Spinal cord (tissue), 10 donors: Measurements from ENCODE around the gene ORMDL3. TPM values are rescaled to one million over a fixed set of nuclear protein-coding genes. Genes with fewer than 3 reads are reported as not detected.

Experiments used
- DNase-seq, 6 donors: peaks; one replicate each; pipeline versions ENCODE4 v3.0.0 to v3.0.0-alpha.2; 2013 to 2015; ENCODE audit warnings: low spot score in 6 of 6, low read depth in 4 of 6
- H3K27ac ChIP-seq: one replicate; pipeline ENCODE4 v1.5.1; 2013; ENCODE audit warnings: low read depth, low read length, control low read depth
- H3K27me3 ChIP-seq: one replicate; pipeline ENCODE4 v1.6.1; 2013; ENCODE audit warnings: low read length; ENCODE audit not compliant: control insufficient read depth, insufficient read depth
- H3K36me3 ChIP-seq: one replicate; pipeline ENCODE4 v1.6.1; 2013; ENCODE audit warnings: low read length; ENCODE audit not compliant: control insufficient read depth, insufficient read depth
- H3K4me1 ChIP-seq: one replicate; pipeline ENCODE4 v1.6.1; 2013; ENCODE audit warnings: low read length; ENCODE audit not compliant: control insufficient read depth, insufficient read depth
- H3K4me3 ChIP-seq: one replicate; pipeline ENCODE4 v1.5.1; 2013; ENCODE audit warnings: low read depth, low read length, control low read depth
- H3K9me3 ChIP-seq: one replicate; pipeline ENCODE4 v1.6.1; 2013; ENCODE audit warnings: low read length; ENCODE audit not compliant: control insufficient read depth, insufficient read depth
- WGBS: methylation state at CpG from one replicate; pipeline ENCODE4 v1.1.5; 2013; ENCODE audit warnings: missing lambda C conversion rate; ENCODE audit not compliant: insufficient coverage; 5-methylcytosine and 5-hydroxymethylcytosine counted together
- polyA plus RNA-seq, 2 donors: library from polyadenylated mRNA; unstranded; fragments of 120-200 nt; gene quantifications; one replicate each; pipeline ENCODE4 v1.2.1, GENCODE V29; 2013; ENCODE audit not compliant: insufficient read length in 2 of 2
- total RNA-seq, 2 donors: library from RNA; depleted of rRNA in 1 of 2; stranded (reverse); fragments of 120-200 nt in 1 of 2; fragments of >200 nt in 1 of 2; gene quantifications; one replicate each; pipeline versions ENCODE4 v1.2.3 to v1.2.4, GENCODE V29; 2013 to 2014
- donor health status: healthy.

Gene ORMDL3
- total and polyA plus RNA-seq, 4 donors: 42.2 to 154 (median 92.8) TPM

- Histone ChIP-seq H3K9me3 (no peaks in the 10 kb centered on the region), H3K27me3 (no peaks in the 10 kb centered on the region), H3K36me3 (no peaks in the 10 kb centered on the region), H3K4me3 (no peak overlapping the region), H3K27ac (no peak overlapping the region), H3K4me1 (peaks cover 8% of the 10 kb centered on the region)
- 63% methylated on average over 4 of the region's 8 CpGs for WGBS
- no peak for DNase-seq
Observed at GRCh38 chr17:39938140-39938869, 10.9 kb upstream of the ORMDL3 start.

- no peak for DNase-seq
- H3K27me3 ChIP-seq: no peaks in the 10 kb centered on the region
- no peaks in the 10 kb centered on the region for H3K9me3 ChIP-seq
- H3K4me3 ChIP-seq: no peak overlapping the region
- H3K4me1 ChIP-seq: peaks cover 8% of the 10 kb centered on the region
- no peak overlapping the region for H3K27ac ChIP-seq
- WGBS: 92% methylated on average over 3 of the region's 3 CpGs
- no peaks in the 10 kb centered on the region for H3K36me3 ChIP-seq
Observed at GRCh38 chr17:39937447-39937846, 10.0 kb upstream of the ORMDL3 start.

- no peak for DNase-seq
- 65% methylated on average over 3 of the region's 3 CpGs for whole genome bisulfite sequencing
- no peak overlapping the region for H3K4me3 ChIP-seq
- no peaks in the 10 kb centered on the region for H3K9me3 ChIP-seq
- H3K27me3 ChIP-seq: no peaks in the 10 kb centered on the region
- no peak overlapping the region for H3K27ac ChIP-seq
- H3K4me1 ChIP-seq: peaks cover 8% of the 10 kb centered on the region
- H3K36me3 ChIP-seq: no peaks in the 10 kb centered on the region
Observed at GRCh38 chr17:39935909-39936308, 8.5 kb upstream of the ORMDL3 start.

GRCh38 chr17:39934324-39934723, 6.9 kb upstream of the ORMDL3 start:
- no peak for DNase-seq
- H3K27me3 ChIP-seq: no peaks in the 10 kb centered on the region
- 50% methylated on average over 1 of the region's 5 CpGs for WGBS
- no peaks in the 10 kb centered on the region for H3K9me3 ChIP-seq
- no peak overlapping the region for H3K27ac ChIP-seq
- H3K36me3 ChIP-seq: no peaks in the 10 kb centered on the region
- H3K4me3 ChIP-seq: no peak overlapping the region
- peaks cover 4% of the 10 kb centered on the region for H3K4me1 ChIP-seq

- no peaks in the 10 kb centered on the region for H3K9me3 ChIP-seq
- no peaks in the 10 kb centered on the region for H3K27me3 ChIP-seq
- no peak overlapping the region for H3K4me3 ChIP-seq
- peaks cover 4% of the 10 kb centered on the region for H3K4me1 ChIP-seq
- DNase-seq: peak in 1 of 6 donors; percentile 32
- no peak overlapping the region for H3K27ac ChIP-seq
- WGBS: 68% methylated on average over 5 of the region's 5 CpGs
- H3K36me3 ChIP-seq: no peaks in the 10 kb centered on the region
Observed at GRCh38 chr17:39933912-39934311, 6.5 kb upstream of the ORMDL3 start.

- Histone ChIP-seq H3K27me3 (no peaks in the 10 kb centered on the region), H3K4me1 (peaks cover 32% of the 10 kb centered on the region), H3K4me3 (no peak overlapping the region), H3K36me3 (no peaks in the 10 kb centered on the region), H3K9me3 (no peaks in the 10 kb centered on the region), H3K27ac (no peak overlapping the region)
- WGBS: 100% methylated on average over 2 of the region's 5 CpGs
- DNase-seq: no peak
Observed at GRCh38 chr17:39929646-39930407, 2.4 kb upstream of the ORMDL3 start.

- peaks cover 5% of the 10 kb centered on the region for H3K36me3 ChIP-seq
- no peaks in the 10 kb centered on the region for H3K27me3 ChIP-seq
- H3K4me1 ChIP-seq: peaks cover 36% of the 10 kb centered on the region
- H3K9me3 ChIP-seq: no peaks in the 10 kb centered on the region
- 84% methylated on average over 6 of the region's 8 CpGs for WGBS
- no peak for DNase-seq
- H3K4me3 ChIP-seq: no peak overlapping the region
- H3K27ac ChIP-seq: no peak overlapping the region
Observed at GRCh38 chr17:39928858-39929645, 1.7 kb upstream of the ORMDL3 start.

GRCh38 chr17:39927929-39928857, 792 bp upstream of the ORMDL3 start:
- peak overlapping the region; percentile 91 for H3K27ac ChIP-seq
- no peaks in the 10 kb centered on the region for H3K9me3 ChIP-seq
- 22% methylated on average over 11 of the region's 17 CpGs for WGBS
- H3K36me3 ChIP-seq: peaks cover 13% of the 10 kb centered on the region
- DNase-seq: no peak
- H3K4me1 ChIP-seq: peaks cover 36% of the 10 kb centered on the region
- no peaks in the 10 kb centered on the region for H3K27me3 ChIP-seq
- H3K4me3 ChIP-seq: peak overlapping the region; percentile 85
